Measurements from ENCODE around the gene IL16. TPM values are rescaled to one million over a fixed set of nuclear protein-coding genes. Genes with fewer than 3 reads are reported as not detected.
A peak's percentile ranks its signal among the peaks of the same experiment; 100 is the strongest.

IL16 gene
- total and polyA plus RNA-seq, 4 donors: 1.9 to 6.9 (median 4.4) TPM

DNA sequence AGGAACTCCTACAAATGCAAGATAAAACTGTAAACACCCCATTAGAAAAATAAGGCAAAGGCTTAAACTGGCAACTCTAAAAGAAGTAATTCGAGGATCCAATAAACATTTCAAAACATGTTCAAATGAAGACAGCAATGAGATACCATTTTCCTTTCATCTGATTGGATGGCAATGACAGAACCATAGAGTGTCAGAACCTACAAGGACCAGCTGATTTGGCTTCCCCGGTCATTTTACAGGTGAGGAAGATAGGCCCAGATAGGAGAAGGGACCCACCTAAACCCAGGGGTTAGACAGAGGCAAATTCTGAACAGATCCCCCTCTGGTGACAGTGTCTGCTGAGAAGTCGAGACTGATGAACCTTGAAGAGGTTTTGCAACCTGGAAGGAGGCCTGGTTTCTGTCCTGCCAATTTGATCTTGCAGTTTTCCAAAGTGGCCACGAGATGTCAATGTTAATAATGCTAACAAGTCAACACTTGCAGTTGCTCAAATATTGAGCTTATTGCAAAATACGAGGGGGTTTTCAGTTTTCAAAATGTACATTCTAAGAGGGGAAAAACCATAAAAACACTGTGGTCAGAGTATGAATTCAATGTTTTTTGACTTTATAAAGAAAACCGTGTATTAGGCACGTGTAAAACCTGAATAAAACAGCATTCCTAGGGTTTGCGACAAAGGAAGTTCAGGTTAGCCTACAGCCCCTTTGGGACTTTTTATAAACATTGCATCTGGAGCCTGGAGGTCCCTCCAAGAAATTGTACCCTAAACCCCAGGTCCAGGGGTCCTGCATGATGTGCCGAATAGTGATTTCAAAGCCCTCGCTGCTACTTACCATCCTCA, 41.1 kb upstream of the IL16 start:
- no peak for DNase-seq (ENCODE audit: low spot score)
- H3K4me3 ChIP-seq (ENCODE audit: low read depth in 1 of 3, low read length in 3 of 3): no peak overlapping the region
- no peaks in the 10 kb centered on the region for H3K27me3 ChIP-seq (ENCODE audit: control insufficient read depth in 4 of 4, insufficient read depth in 4 of 4, low read length in 3 of 4)
- no peak overlapping the region for H3K27ac ChIP-seq (ENCODE audit: low read depth in 1 of 2, low read length in 2 of 2)
- TF ChIP-seq RXRA (IDR thresholded peaks at IDR 0.05): peak in 1 of 2 donors; percentile 30
- TF ChIP-seq FOXA1 (IDR thresholded peaks at IDR 0.05): peak; percentile 17
- peak; percentile 83 to 85 for TF ChIP-seq RAD21 (IDR thresholded peaks at IDR 0.05)
- no peak for TF ChIP-seq FOXA2 (IDR thresholded peaks at IDR 0.05)
- TF ChIP-seq HNF4G (IDR thresholded peaks at IDR 0.05): no peak
- TF ChIP-seq, protein P1, sequence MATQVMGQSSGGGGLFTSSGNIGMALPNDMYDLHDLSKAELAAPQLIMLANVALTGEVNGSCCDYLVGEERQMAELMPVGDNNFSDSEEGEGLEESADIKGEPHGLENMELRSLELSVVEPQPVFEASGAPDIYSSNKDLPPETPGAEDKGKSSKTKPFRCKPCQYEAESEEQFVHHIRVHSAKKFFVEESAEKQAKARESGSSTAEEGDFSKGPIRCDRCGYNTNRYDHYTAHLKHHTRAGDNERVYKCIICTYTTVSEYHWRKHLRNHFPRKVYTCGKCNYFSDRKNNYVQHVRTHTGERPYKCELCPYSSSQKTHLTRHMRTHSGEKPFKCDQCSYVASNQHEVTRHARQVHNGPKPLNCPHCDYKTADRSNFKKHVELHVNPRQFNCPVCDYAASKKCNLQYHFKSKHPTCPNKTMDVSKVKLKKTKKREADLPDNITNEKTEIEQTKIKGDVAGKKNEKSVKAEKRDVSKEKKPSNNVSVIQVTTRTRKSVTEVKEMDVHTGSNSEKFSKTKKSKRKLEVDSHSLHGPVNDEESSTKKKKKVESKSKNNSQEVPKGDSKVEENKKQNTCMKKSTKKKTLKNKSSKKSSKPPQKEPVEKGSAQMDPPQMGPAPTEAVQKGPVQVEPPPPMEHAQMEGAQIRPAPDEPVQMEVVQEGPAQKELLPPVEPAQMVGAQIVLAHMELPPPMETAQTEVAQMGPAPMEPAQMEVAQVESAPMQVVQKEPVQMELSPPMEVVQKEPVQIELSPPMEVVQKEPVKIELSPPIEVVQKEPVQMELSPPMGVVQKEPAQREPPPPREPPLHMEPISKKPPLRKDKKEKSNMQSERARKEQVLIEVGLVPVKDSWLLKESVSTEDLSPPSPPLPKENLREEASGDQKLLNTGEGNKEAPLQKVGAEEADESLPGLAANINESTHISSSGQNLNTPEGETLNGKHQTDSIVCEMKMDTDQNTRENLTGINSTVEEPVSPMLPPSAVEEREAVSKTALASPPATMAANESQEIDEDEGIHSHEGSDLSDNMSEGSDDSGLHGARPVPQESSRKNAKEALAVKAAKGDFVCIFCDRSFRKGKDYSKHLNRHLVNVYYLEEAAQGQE (IDR thresholded peaks at IDR 0.05): peak; percentile 20
- peak; percentile 18 to 19 for TF ChIP-seq HNF4A (conservative IDR thresholded peaks at IDR 0.05)
- TF ChIP-seq, protein P2, sequence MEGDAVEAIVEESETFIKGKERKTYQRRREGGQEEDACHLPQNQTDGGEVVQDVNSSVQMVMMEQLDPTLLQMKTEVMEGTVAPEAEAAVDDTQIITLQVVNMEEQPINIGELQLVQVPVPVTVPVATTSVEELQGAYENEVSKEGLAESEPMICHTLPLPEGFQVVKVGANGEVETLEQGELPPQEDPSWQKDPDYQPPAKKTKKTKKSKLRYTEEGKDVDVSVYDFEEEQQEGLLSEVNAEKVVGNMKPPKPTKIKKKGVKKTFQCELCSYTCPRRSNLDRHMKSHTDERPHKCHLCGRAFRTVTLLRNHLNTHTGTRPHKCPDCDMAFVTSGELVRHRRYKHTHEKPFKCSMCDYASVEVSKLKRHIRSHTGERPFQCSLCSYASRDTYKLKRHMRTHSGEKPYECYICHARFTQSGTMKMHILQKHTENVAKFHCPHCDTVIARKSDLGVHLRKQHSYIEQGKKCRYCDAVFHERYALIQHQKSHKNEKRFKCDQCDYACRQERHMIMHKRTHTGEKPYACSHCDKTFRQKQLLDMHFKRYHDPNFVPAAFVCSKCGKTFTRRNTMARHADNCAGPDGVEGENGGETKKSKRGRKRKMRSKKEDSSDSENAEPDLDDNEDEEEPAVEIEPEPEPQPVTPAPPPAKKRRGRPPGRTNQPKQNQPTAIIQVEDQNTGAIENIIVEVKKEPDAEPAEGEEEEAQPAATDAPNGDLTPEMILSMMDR (IDR thresholded peaks at IDR 0.05; ENCODE audit: low read depth, low read length, missing input control): peak; percentile 71
- H3K4me1 ChIP-seq (ENCODE audit: control insufficient read depth in 4 of 4, insufficient read depth in 4 of 4, low read length in 3 of 4): peaks cover 0 to 2% (median 0%) of the 10 kb centered on the region in 4 donors
- WGBS: 46% methylated on average over 10 of the region's 10 CpGs
- no peaks in the 10 kb centered on the region for H3K36me3 ChIP-seq (ENCODE audit: control insufficient read depth in 4 of 4, insufficient read depth in 3 of 4, low read depth in 1 of 4, low read length in 3 of 4)
- H3K9me3 ChIP-seq (ENCODE audit: control insufficient read depth in 4 of 4, low read length in 3 of 4): no peaks in the 10 kb centered on the region
- no peak overlapping the region for H3K9ac ChIP-seq (ENCODE audit: low read depth in 1 of 2, low read length in 2 of 2)

DNA sequence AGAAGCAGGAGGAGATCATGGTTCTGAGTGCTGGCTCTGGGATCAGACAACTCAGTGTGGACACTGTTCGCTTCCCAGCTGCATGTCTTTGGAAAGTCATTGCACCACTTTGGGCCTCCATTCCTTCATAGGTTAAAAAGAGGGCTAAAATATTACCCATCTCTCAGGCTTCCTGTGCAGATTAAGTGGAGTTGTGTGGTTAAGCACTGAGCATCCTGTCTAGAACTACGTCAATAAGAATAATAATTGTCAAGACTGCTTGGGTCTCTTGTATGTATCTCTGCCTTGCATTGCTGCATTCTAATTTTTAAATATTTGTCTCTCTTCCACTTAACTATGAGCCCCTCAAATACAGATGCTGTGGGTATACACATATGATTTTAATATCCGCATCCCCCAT, 40.4 kb upstream of the IL16 start:
- peaks cover 0 to 2% (median 0%) of the 10 kb centered on the region in 4 donors for H3K4me1 ChIP-seq (ENCODE audit: control insufficient read depth in 4 of 4, insufficient read depth in 4 of 4, low read length in 3 of 4)
- no peak overlapping the region for H3K27ac ChIP-seq (ENCODE audit: low read depth in 1 of 2, low read length in 2 of 2)
- H3K36me3 ChIP-seq (ENCODE audit: control insufficient read depth in 4 of 4, insufficient read depth in 3 of 4, low read depth in 1 of 4, low read length in 3 of 4): no peaks in the 10 kb centered on the region
- H3K9ac ChIP-seq (ENCODE audit: low read depth in 1 of 2, low read length in 2 of 2): no peak overlapping the region
- TF ChIP-seq, protein P3, sequence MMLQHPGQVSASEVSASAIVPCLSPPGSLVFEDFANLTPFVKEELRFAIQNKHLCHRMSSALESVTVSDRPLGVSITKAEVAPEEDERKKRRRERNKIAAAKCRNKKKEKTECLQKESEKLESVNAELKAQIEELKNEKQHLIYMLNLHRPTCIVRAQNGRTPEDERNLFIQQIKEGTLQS (IDR thresholded peaks at IDR 0.05): no peak
- no peak for TF ChIP-seq RAD21 (IDR thresholded peaks at IDR 0.05)
- no peak for TF ChIP-seq SP1 (IDR thresholded peaks at IDR 0.05)
- TF ChIP-seq JUND (IDR thresholded peaks at IDR 0.05): no peak
- TF ChIP-seq RXRA (IDR thresholded peaks at IDR 0.05): no peak
- TF ChIP-seq, protein P1 (IDR thresholded peaks at IDR 0.05): no peak
- TF ChIP-seq HNF4G (IDR thresholded peaks at IDR 0.05): no peak
- TF ChIP-seq NR2F2 (IDR thresholded peaks at IDR 0.05): no peak
- no peak for TF ChIP-seq GABPA (IDR thresholded peaks at IDR 0.05 in 1 of 2, conservative IDR thresholded peaks at IDR 0.05 in 1 of 2)
- no peak for TF ChIP-seq FOXA1 (IDR thresholded peaks at IDR 0.05)
- TF ChIP-seq TAF1 (conservative IDR thresholded peaks at IDR 0.05): no peak
- TF ChIP-seq, protein P4, sequence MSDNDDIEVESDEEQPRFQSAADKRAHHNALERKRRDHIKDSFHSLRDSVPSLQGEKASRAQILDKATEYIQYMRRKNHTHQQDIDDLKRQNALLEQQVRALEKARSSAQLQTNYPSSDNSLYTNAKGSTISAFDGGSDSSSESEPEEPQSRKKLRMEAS (IDR thresholded peaks at IDR 0.05): no peak
- no peak for DNase-seq (ENCODE audit: low spot score)
- WGBS: 96% methylated on average over 3 of the region's 3 CpGs
- H3K4me3 ChIP-seq (ENCODE audit: low read depth in 1 of 3, low read length in 3 of 3): no peak overlapping the region
- no peaks in the 10 kb centered on the region for H3K9me3 ChIP-seq (ENCODE audit: control insufficient read depth in 4 of 4, low read length in 3 of 4)
- no peaks in the 10 kb centered on the region for H3K27me3 ChIP-seq (ENCODE audit: control insufficient read depth in 4 of 4, insufficient read depth in 4 of 4, low read length in 3 of 4)

Measured in liver (tissue), 9 donors.